NCI-H1694 treated with DMSO at 0.1 percent for 48 hours (cell line): Measurements from ENCODE around the gene MATN4.
"Not testable (repeated sequence)": the region's sequence is repeated elsewhere in the genome, so short reads cannot be mapped to it uniquely, and the experiment has no call there.

Source experiments
- DNase-seq: peaks from one replicate; lab custom pipeline; 2025; lab: John Stamatoyannopoulos, UW

The MATN4 gene

GRCh38 chr20:45308117-45308778 is at the start of gene MATN4:
MATN4 (minus strand) TSS chr20:45308299; CDS start chr20:45305582, 2,717 bp downstream.
- no peak for DNase-seq

GRCh38 chr20:45355209-45356084 is 47.3 kb upstream of the MATN4 start:
- DNase-seq = no peak

- DNase-seq = no peak
Observed at GRCh38 chr20:45354423-45355208, 46.5 kb upstream of the MATN4 start.

- no peak for DNase-seq
Observed at GRCh38 chr20:45353746-45354145, 45.6 kb upstream of the MATN4 start.

GRCh38 chr20:45352729-45353128 is 44.6 kb upstream of the MATN4 start:
- no peak for DNase-seq

- not testable (repeated sequence) for DNase-seq
Observed at GRCh38 chr20:45350795-45351194, 42.7 kb upstream of the MATN4 start.

GRCh38 chr20:45350217-45350616 is 42.1 kb upstream of the MATN4 start:
- no peak for DNase-seq

- no peak for DNase-seq
Observed at GRCh38 chr20:45347936-45348778, 40.1 kb upstream of the MATN4 start, which contains the start of gene SDC4. SDC4 (minus strand) TSS chr20:45348424; CDS start chr20:45348384, 40 bp downstream.

GRCh38 chr20:45347297-45347935 is 39.3 kb upstream of the MATN4 start:
- no peak for DNase-seq

- no peak for DNase-seq
Observed at GRCh38 chr20:45346851-45347250, 38.8 kb upstream of the MATN4 start.

GRCh38 chr20:45346291-45346718 is 38.2 kb upstream of the MATN4 start:
- no peak for DNase-seq

GRCh38 chr20:45345104-45345936 is 37.2 kb upstream of the MATN4 start:
- DNase-seq = no peak

- DNase-seq = no peak
Observed at GRCh38 chr20:45344168-45344860, 36.2 kb upstream of the MATN4 start.

- no peak for DNase-seq
Observed at GRCh38 chr20:45343532-45344167, 35.6 kb upstream of the MATN4 start.

GRCh38 chr20:45342855-45343531 is 34.9 kb upstream of the MATN4 start:
- DNase-seq = no peak

GRCh38 chr20:45341939-45342854 is 34.1 kb upstream of the MATN4 start:
- no peak for DNase-seq

- DNase-seq = no peak
Observed at GRCh38 chr20:45341579-45341938, 33.5 kb upstream of the MATN4 start.
